Fibroblast of mammary gland (primary cell): ENCODE results near the gene DNM2.
"Not testable (repeated sequence)": the region's sequence is repeated elsewhere in the genome, so short reads cannot be mapped to it uniquely, and the experiment has no call there.

Experiments used
- DNase-seq: peaks from one replicate; pipeline ENCODE4 v3.0.0-alpha.2; 2010; ENCODE audit warnings: low read depth
- H3K4me3 ChIP-seq: 2 replicates; pipeline ENCODE4 v1.5.1; 2011; ENCODE audit warnings: low read depth, mild to moderate bottlenecking, low read length, moderate library complexity; ENCODE audit not compliant: control insufficient read depth
- CTCF ChIP-seq: conservative IDR thresholded peaks from 2 replicates; pipeline ENCODE4 v1.5.1; 2011; ENCODE audit warnings: low read depth, low read length, inconsistent platforms; ENCODE audit not compliant: control insufficient read depth, insufficient read depth

The DNM2 gene

GRCh38 chr19:10717356-10718204 is at the start of gene DNM2:
DNM2 (plus strand) TSS chr19:10718079; CDS start chr19:10718243, 164 bp downstream.
- H3K4me3 ChIP-seq = peak within 1 kb of the TSS; percentile 88
- TF ChIP-seq CTCF = peak; percentile 79
- peak; percentile 100 for DNase-seq

GRCh38 chr19:10669246-10669645 is 48.6 kb upstream of the DNM2 start:
- DNase-seq = no peak
- H3K4me3 ChIP-seq = no peak overlapping the region
- no peak for TF ChIP-seq CTCF

DNA sequence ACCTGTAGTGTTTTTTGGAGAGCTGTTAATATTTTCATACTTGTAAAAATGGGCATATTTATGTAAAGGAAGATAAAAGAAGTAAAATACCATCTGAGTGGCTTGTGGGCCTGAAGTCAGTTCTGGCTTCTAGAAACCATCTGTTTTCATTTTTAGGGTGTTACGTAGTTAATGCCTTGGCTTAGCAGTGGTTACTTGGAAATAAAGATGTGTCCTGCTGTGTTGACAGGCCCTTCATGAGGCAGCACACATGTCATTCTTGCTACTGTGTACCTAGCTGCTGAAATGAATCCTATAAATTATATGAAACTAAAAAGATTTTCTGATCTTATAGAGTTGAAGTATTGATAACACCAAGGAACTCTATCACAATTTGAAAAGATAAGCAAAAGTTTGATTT is 47.7 kb upstream of the DNM2 start:
- DNase-seq = peak; percentile 75
- no peak for TF ChIP-seq CTCF
- H3K4me3 ChIP-seq = no peak overlapping the region

- DNase-seq = no peak
- H3K4me3 ChIP-seq = no peak overlapping the region
- TF ChIP-seq CTCF = no peak
Measured at GRCh38 chr19:10670876-10671804, 46.7 kb upstream of the DNM2 start.

GRCh38 chr19:10671922-10672321 is 46.0 kb upstream of the DNM2 start:
- DNase-seq, H3K4me3 ChIP-seq: not testable (repeated sequence)

DNA sequence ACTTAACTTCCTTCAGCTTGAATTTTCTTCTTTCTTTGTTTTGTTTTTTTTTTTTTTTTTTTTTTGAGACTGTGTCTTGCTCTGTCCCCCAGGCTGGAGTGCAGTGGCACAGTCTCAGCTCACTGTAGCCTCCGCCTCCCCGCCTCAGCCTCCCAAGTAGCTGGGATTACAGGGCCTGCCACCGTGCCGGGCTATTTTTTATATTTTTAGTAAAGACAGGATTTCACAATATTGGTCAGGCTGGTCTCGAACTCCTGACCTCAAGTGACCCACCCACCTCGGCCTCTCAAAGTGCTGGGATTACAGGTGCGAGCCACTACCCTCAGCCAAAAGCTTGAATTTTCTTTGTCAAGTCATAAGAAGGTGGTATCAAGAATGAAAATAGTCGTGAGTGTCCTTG is 42.7 kb upstream of the DNM2 start:
- H3K4me3 ChIP-seq, DNase-seq: not testable (repeated sequence)

- no peak overlapping the region for H3K4me3 ChIP-seq
- no peak for TF ChIP-seq CTCF
- no peak for DNase-seq
Measured at GRCh38 chr19:10677751-10678150, 40.1 kb upstream of the DNM2 start.
